SK-N-SH (cell line): ENCODE measurements around the gene U2AF1L4. TPM values are rescaled to one million over a fixed set of nuclear protein-coding genes. Genes with fewer than 3 reads are reported as not detected.

ENCODE experiments used
- CTCF ChIA-PET: fragments of 300-600, 350-600 bp; formaldehyde crosslinking; extraction: SDS; loops from one replicate; lab custom pipeline; 2021; lab: Yijun Ruan, JAX
- POLR2A ChIA-PET: fragments of 350-600 bp; sonication (Branson Sonifier 250); formaldehyde crosslinking; extraction: SDS; loops from one replicate; lab custom pipeline; 2020; ENCODE audit warnings: antibody characterized with exemption, inconsistent platforms; lab: Yijun Ruan, JAX
- DNase-seq: peaks from one replicate; pipeline ENCODE4 v3.0.0; 2012
- H2AFZ ChIP-seq: fragments of 200-600 bp; sonication (generic); 2 replicates; pipeline ENCODE4 v1.8.1; 2016; ENCODE audit warnings: antibody characterized with exemption, mild to moderate bottlenecking, low read depth
- H3F3A ChIP-seq: fragments of 200-600 bp; sonication (generic); replicated peaks from 2 replicates; pipeline ENCODE3; 2016; ENCODE audit warnings: antibody characterized with exemption, mild to moderate bottlenecking; ENCODE audit not compliant: insufficient read depth
- H3K27ac ChIP-seq, 2 experiments: fragments of 200-500 bp in 1 of 2; fragments of 200-600 bp in 1 of 2; sonication (Bioruptor generic) in 1 of 2; sonication (generic), shearing (Covaris generic) in 1 of 2; 2 replicates each; pipeline versions ENCODE4 v1.5.1 to v1.6.1; 2014 to 2016; ENCODE audit warnings: low read depth in 2 of 2, inconsistent platforms in 1 of 2, low read length in 1 of 2, mild to moderate bottlenecking in 1 of 2, mixed read lengths in 1 of 2
- H3K27me3 ChIP-seq: fragments of 200-600 bp; sonication (generic), shearing (Covaris generic); 2 replicates; pipeline ENCODE4 v1.6.1; 2016; ENCODE audit warnings: mixed run types; ENCODE audit not compliant: insufficient read depth
- H3K36me3 ChIP-seq, 2 experiments: fragments of 200-500 bp in 1 of 2; fragments of 200-600 bp in 1 of 2; sonication (Bioruptor generic) in 1 of 2; sonication (generic) in 1 of 2; replicated peaks in 1 of 2; 2 replicates each; pipeline versions ENCODE3 to v1.5.1; 2014 to 2016; ENCODE audit warnings: low read length in 1 of 2, mild to moderate bottlenecking in 1 of 2; ENCODE audit not compliant: insufficient read depth in 2 of 2, control insufficient read depth in 1 of 2
- H3K4me1 ChIP-seq, 2 experiments: fragments of 200-500 bp in 1 of 2; fragments of 200-600 bp in 1 of 2; sonication (Bioruptor generic) in 1 of 2; sonication (generic), shearing (Covaris generic) in 1 of 2; 2 replicates each; pipeline versions ENCODE4 v1.5.1 to v1.6.1; 2014 to 2016; ENCODE audit warnings: low read depth in 1 of 2, low read length in 1 of 2, mixed run types in 1 of 2; ENCODE audit not compliant: insufficient read depth in 2 of 2, control insufficient read depth in 1 of 2
- H3K4me2 ChIP-seq: fragments of 200-600 bp; sonication (generic), shearing (Covaris generic); 2 replicates; pipeline ENCODE4 v1.6.1; 2017; ENCODE audit warnings: mixed run types
- H3K4me3 ChIP-seq, 2 experiments: fragments of 200-500 bp in 1 of 2; fragments of 200-600 bp in 1 of 2; sonication (Bioruptor generic) in 1 of 2; sonication (generic), shearing (Covaris generic) in 1 of 2; 2 replicates each; pipeline versions ENCODE4 v1.5.1 to v1.8.1; 2014 to 2016; ENCODE audit warnings: low read depth in 2 of 2, inconsistent platforms in 1 of 2, low read length in 1 of 2, mild to moderate bottlenecking in 1 of 2, mixed read lengths in 1 of 2, moderate library complexity in 1 of 2
- H3K79me2 ChIP-seq: fragments of 200-600 bp; sonication (generic); 2 replicates; pipeline ENCODE4 v1.8.1; 2017; ENCODE audit warnings: mild to moderate bottlenecking; ENCODE audit not compliant: insufficient read depth
- H3K9ac ChIP-seq: fragments of 200-600 bp; sonication (generic); 2 replicates; pipeline ENCODE4 v1.6.1; 2017; ENCODE audit warnings: mixed run types
- H3K9me2 ChIP-seq: fragments of 200-600 bp; sonication (generic); 2 replicates; pipeline ENCODE4 v1.6.1; 2017; ENCODE audit warnings: mixed run types
- H3K9me3 ChIP-seq: fragments of 200-600 bp; sonication (generic); 2 replicates; pipeline ENCODE4 v1.6.1; 2017; ENCODE audit warnings: mixed run types, mild to moderate bottlenecking, moderate library complexity
- H4K20me1 ChIP-seq: fragments of 200-600 bp; sonication (generic); 2 replicates; pipeline ENCODE4 v1.6.1; 2017; ENCODE audit warnings: mild to moderate bottlenecking, mixed run types; ENCODE audit not compliant: insufficient read depth
- CTCF ChIP-seq: fragments of 200-600 bp; sonication (generic); IDR thresholded peaks from 2 replicates; pipeline ENCODE4 v1.6.1; 2017; ENCODE audit warnings: antibody characterized with exemption, mild to moderate bottlenecking, moderate library complexity
- MXI1 ChIP-seq: IDR thresholded peaks from 2 replicates; pipeline ENCODE4 v1.6.1; 2012; ENCODE audit warnings: mild to moderate bottlenecking, low read depth, low read length, improper control_type of control experiment
- RAD21 ChIP-seq: IDR thresholded peaks from 2 replicates; pipeline ENCODE4 v1.6.1; 2012; ENCODE audit warnings: mild to moderate bottlenecking, low read length
- RXRA ChIP-seq: IDR thresholded peaks from 2 replicates; pipeline ENCODE4 v1.4.0; 2012; ENCODE audit warnings: low read depth, mild to moderate bottlenecking, borderline replicate concordance
- TEAD4 ChIP-seq: IDR thresholded peaks from 2 replicates; pipeline ENCODE4 v1.4.0; 2012; ENCODE audit warnings: mild to moderate bottlenecking, borderline replicate concordance; ENCODE audit not compliant: insufficient read depth
- WGBS: methylation state at CpG from one replicate; pipeline ENCODE4 v1.1.6; 2017; ENCODE audit warnings: low lambda C conversion rate; 5-methylcytosine and 5-hydroxymethylcytosine counted together
- polyA plus RNA-seq, 3 experiments: library from polyadenylated mRNA; depleted of rRNA; stranded (reverse); fragments of >200 nt; gene quantifications; 2 replicates each; pipeline ENCODE4 v1.2.3, GENCODE V29; 2012

U2AF1L4 gene
- polyA plus RNA-seq, 1 of the 3 experiments (the other 2 are of a cell fraction) = 25.9 TPM

GRCh38 chr19:35738021-35738886 is 7.0 kb downstream of the U2AF1L4 start:
- Histone ChIP-seq H3K36me3 (peaks cover 9 to 45% of the 10 kb centered on the region in 2 experiments), H3K9ac (no peak overlapping the region), H3K9me2 (no peaks in the 10 kb centered on the region), H4K20me1 (no peaks in the 10 kb centered on the region), H3K27me3 (no peaks in the 10 kb centered on the region), H3K4me2 (no peak overlapping the region), H2AFZ (no peak overlapping the region), H3K27ac (no peak overlapping the region), H3F3A (peaks cover 8% of the 10 kb centered on the region), H3K9me3 (no peaks in the 10 kb centered on the region), H3K79me2 (no peaks in the 10 kb centered on the region), H3K4me3 (no peak overlapping the region), H3K4me1 (peaks cover 0 to 10% of the 10 kb centered on the region in 2 experiments; a peak in 1 of 4 replicates)
- DNase-seq = no peak
- POLR2A ChIA-PET = no interaction called here
- no peak for TF ChIP-seq RAD21
- no peak for TF ChIP-seq TEAD4
- CTCF ChIA-PET = interaction anchor here (1.0 to 1.2 kb wide), 2 partner anchors 20 to 82 kb away, joined by 3 read pairs; no protein-coding TSS in a partner anchor
- WGBS = 93% methylated on average over 37 of the region's 37 CpGs

- Histone ChIP-seq H3K27ac (no peak overlapping the region), H4K20me1 (no peaks in the 10 kb centered on the region), H3K9me3 (no peaks in the 10 kb centered on the region), H3F3A (peaks cover 8% of the 10 kb centered on the region), H3K79me2 (no peaks in the 10 kb centered on the region), H2AFZ (no peak overlapping the region), H3K36me3 (peaks cover 8 to 49% of the 10 kb centered on the region in 2 experiments), H3K4me1 (peaks cover 0 to 10% of the 10 kb centered on the region in 2 experiments; a peak in 1 of 4 replicates), H3K27me3 (no peaks in the 10 kb centered on the region), H3K4me2 (no peak overlapping the region), H3K4me3 (no peak overlapping the region), H3K9me2 (no peaks in the 10 kb centered on the region), H3K9ac (no peak overlapping the region)
- TF ChIP-seq CTCF = peak; percentile 21; the same call in 1 of the 2 replicates
- TF ChIP-seq MXI1 = no peak
- TF ChIP-seq TEAD4 = no peak
- TF ChIP-seq RXRA = no peak
- ChIA-PET POLR2A (interaction anchor here (0.9 kb wide), 1 partner anchor 17 kb away, joined by 5 read pairs; no protein-coding TSS in a partner anchor), CTCF (interaction anchor here (1.2 kb wide), 2 partner anchors 19 to 181 kb away, joined by 3 read pairs; no protein-coding TSS in a partner anchor)
- no peak for DNase-seq
- WGBS = 90% methylated on average over 16 of the region's 22 CpGs
Measured at GRCh38 chr19:35736913-35737886, 8.0 kb downstream of the U2AF1L4 start.
